Measurements from ENCODE around the gene DLX6. TPM values are rescaled to one million over a fixed set of nuclear protein-coding genes. Genes with fewer than 3 reads are reported as not detected.

The DLX6 gene
- total and polyA plus RNA-seq, 3 experiments from 2014 or later, result not detected

DNA sequence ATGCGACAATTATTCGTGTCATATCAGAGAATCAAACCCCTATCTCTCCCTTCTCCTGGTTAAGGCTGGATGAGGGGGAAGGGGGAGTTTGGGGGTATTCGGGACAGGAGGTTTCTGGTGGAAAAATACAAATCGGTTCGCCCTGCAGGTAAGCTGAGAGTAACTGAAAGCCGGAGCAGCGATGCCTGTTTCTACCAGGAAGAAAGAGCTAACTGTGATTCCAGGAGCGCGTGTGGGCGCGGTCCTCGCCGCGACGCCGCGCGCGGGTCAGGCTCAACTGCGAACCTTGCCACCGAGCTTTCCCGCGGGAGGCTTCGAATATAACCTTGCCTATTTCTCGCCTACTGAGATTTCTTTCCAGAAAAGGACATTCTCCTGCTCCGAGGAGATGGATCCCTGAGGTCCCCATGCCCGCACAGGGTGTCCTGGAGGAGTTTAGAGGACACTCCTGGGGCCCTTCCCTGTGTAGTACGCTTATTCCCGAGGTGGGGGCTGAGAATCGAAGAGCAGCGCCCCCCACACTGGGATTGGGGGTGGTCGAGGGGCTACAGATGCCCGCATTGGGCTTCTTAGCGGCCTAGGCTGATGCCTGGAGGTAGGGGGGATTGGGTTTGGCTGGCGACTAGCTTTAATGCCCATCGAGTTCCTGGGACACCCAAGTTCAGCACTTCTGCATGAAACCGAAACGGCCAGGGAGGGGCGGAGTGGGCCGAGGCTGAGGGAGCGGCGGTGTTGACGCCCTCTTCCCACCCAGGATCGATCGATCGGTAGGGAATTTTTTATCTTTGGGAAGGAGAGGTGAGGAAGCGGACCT, 13.0 kb upstream of the DLX6 start:
- ChIA-PET CTCF (no interaction called here), POLR2A (no interaction called here)
- Histone ChIP-seq H3K4me1 (ENCODE audit: insufficient read depth, low read length) (no peaks in the 10 kb centered on the region), H3K27ac (ENCODE audit: low read depth, low read length) (no peak overlapping the region), H3K36me3 (ENCODE audit: insufficient read depth, low read length) (no peaks in the 10 kb centered on the region), H3K4me3 (ENCODE audit: low read length) (no peak overlapping the region), H3K9me3 (ENCODE audit: low read length) (no peaks in the 10 kb centered on the region), H3K27me3 (ENCODE audit: insufficient read depth, low read length, poor library complexity, severe bottlenecking) (peaks cover 44% of the 10 kb centered on the region)
- Mint-ChIP-seq H3K27me3 (peaks cover 78 to 91% of the 10 kb centered on the region in 2 donors), H3K4me3 (peak overlapping the region in 1 of 7 donors; percentile 36), H3K36me3 (no peaks in the 10 kb centered on the region), H3K27ac (peak overlapping the region in 1 of 8 donors; percentile 85), H3K9me3 (peaks cover 0 to 14% (median 9%) of the 10 kb centered on the region in 5 donors), H3K4me1 (peaks cover 0 to 5% (median 0%) of the 10 kb centered on the region in 3 donors)
- DNase-seq, result no peak

GRCh38 chr7:96993094-96993865, 12.1 kb upstream of the DLX6 start:
- H3K4me1 Mint-ChIP-seq, result peaks cover 0 to 5% (median 0%) of the 10 kb centered on the region in 3 donors
- Histone ChIP-seq H3K4me3 (ENCODE audit: low read length) (no peak overlapping the region), H3K9me3 (ENCODE audit: low read length) (no peaks in the 10 kb centered on the region), H3K4me1 (ENCODE audit: insufficient read depth, low read length) (no peaks in the 10 kb centered on the region), H3K27me3 (ENCODE audit: insufficient read depth, low read length, poor library complexity, severe bottlenecking) (peaks cover 48% of the 10 kb centered on the region), H3K27ac (ENCODE audit: low read depth, low read length) (no peak overlapping the region), H3K36me3 (ENCODE audit: insufficient read depth, low read length) (no peaks in the 10 kb centered on the region)
- ChIA-PET POLR2A (no interaction called here), CTCF (interaction anchor here (1.3 kb wide), 1 partner anchor 12 kb away, joined by 3 read pairs; the partner anchor contains the start of gene DLX6)
- peaks cover 81 to 91% of the 10 kb centered on the region in 2 donors for H3K27me3 Mint-ChIP-seq
- H3K9me3 Mint-ChIP-seq, result peaks cover 0 to 14% (median 10%) of the 10 kb centered on the region in 5 donors
- no peaks in the 10 kb centered on the region for H3K36me3 Mint-ChIP-seq
- no peak for DNase-seq
- peak overlapping the region in 2 of 7 donors; percentile 34 to 40 for H3K4me3 Mint-ChIP-seq
- H3K27ac Mint-ChIP-seq, result peak overlapping the region in 1 of 8 donors; percentile 85

- no peak overlapping the region for H3K4me3 ChIP-seq (ENCODE audit: low read length)
- H3K4me1 Mint-ChIP-seq, result peaks cover 0 to 5% (median 0%) of the 10 kb centered on the region in 3 donors
- CTCF ChIA-PET, result interaction anchor here (1.3 kb wide), 1 partner anchor 11 kb away, joined by 3 read pairs; the partner anchor contains the start of gene DLX6
Observed at GRCh38 chr7:96993980-96994379, 11.4 kb upstream of the DLX6 start.

DNA sequence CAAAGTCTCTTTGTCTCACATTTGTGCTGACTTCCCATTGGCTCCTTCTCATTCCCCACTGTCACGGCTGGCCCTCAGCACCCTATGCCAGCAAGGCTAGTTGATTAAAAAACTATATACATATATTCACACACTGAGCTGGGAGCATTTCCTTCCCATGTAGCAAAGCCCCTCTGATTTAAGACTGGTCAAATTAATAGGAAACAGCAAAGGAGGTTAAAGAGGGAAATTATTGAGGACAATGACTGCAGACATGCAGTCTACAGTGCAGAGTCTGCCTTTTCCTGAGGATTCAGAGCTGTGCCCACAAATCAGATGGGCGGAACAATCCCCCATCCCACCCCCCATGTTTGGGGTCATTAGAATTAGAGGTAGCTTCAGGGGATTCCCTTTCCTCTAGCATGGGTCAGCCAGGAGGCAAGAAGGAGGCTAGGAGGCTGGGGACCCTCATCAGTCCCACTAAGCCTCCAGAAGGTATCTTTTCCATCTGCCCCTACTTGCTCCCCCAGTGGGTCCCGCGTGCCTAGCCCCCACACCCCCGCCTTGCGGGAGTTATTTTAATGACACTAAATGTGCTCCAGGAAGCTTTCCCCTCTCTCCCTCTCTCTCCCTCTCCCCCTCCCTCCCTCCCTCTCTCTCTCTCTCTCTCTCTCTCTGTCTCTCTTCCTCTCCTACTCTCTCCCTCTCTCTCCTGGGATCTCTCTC, 9.8 kb upstream of the DLX6 start:
- CTCF ChIA-PET, result no interaction called here
- POLR2A ChIA-PET, result no interaction called here
- no peak overlapping the region for H3K4me3 Mint-ChIP-seq

More at GRCh38 chr7:96993980-96994379, 11.4 kb upstream of the DLX6 start:
- Histone ChIP-seq H3K9me3 (ENCODE audit: low read length) (no peaks in the 10 kb centered on the region), H3K36me3 (ENCODE audit: insufficient read depth, low read length) (no peaks in the 10 kb centered on the region), H3K27ac (ENCODE audit: low read depth, low read length) (no peak overlapping the region), H3K4me1 (ENCODE audit: insufficient read depth, low read length) (no peaks in the 10 kb centered on the region), H3K27me3 (ENCODE audit: insufficient read depth, low read length, poor library complexity, severe bottlenecking) (peaks cover 53% of the 10 kb centered on the region)
- H3K36me3 Mint-ChIP-seq, result no peaks in the 10 kb centered on the region
- peaks cover 80 to 91% of the 10 kb centered on the region in 2 donors for H3K27me3 Mint-ChIP-seq
- POLR2A ChIA-PET, result no interaction called here
- peaks cover 0 to 16% (median 10%) of the 10 kb centered on the region in 5 donors for H3K9me3 Mint-ChIP-seq
- H3K4me3 Mint-ChIP-seq, result no peak overlapping the region
- DNase-seq, result no peak
- peak overlapping the region in 1 of 8 donors; percentile 10 for H3K27ac Mint-ChIP-seq

DNA sequence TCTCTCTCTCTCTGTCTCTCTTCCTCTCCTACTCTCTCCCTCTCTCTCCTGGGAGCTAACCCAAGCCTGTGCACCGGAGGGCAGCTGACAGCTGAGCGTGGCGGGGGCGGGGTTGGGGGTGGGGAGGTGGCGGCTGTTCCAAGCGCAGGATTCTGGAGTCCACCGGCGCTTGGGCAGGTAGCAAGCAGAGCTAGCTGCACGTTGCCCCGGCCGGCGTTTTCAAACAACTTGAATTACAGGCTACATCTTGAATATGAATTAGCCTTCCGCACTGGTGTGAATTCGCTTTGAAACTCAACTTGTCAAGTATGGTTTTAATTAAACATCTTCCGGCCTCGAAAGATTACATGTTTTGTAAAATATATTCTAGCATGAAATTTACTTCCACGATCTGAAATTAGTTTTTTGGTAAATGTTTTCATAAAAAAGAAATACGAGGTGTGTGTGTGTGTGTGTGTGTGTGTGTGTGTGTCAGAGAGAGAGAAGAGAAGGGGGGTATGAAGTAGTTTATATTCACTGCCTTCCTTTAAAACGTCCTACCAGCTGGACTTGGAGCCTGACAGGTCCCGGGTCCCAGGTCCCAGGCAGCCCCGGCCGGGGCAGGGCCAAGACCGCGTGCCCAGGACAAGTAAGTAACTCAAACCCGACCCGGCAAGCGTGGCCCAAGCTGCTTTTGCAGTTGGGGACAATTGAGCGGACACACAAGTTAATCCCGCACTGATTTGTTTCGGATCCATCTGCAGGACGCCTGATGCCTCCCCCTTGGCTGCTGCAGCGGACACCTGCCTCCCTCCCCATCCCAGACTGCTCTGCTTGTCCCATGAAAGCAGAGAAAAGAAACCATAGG, 9.0 kb upstream of the DLX6 start:
- Histone ChIP-seq H3K27me3 (ENCODE audit: insufficient read depth, low read length, poor library complexity, severe bottlenecking) (peaks cover 66% of the 10 kb centered on the region), H3K4me1 (ENCODE audit: insufficient read depth, low read length) (no peaks in the 10 kb centered on the region), H3K27ac (ENCODE audit: low read depth, low read length) (no peak overlapping the region), H3K36me3 (ENCODE audit: insufficient read depth, low read length) (no peaks in the 10 kb centered on the region), H3K4me3 (ENCODE audit: low read length) (no peak overlapping the region), H3K9me3 (ENCODE audit: low read length) (no peaks in the 10 kb centered on the region)
- Mint-ChIP-seq H3K4me3 (no peak overlapping the region), H3K4me1 (peaks cover 0 to 5% (median 0%) of the 10 kb centered on the region in 3 donors), H3K27me3 (peaks cover 93% of the 10 kb centered on the region in 2 donors), H3K27ac (no peak overlapping the region), H3K9me3 (peaks cover 0 to 22% (median 12%) of the 10 kb centered on the region in 5 donors), H3K36me3 (no peaks in the 10 kb centered on the region)
- ChIA-PET POLR2A (no interaction called here), CTCF (no interaction called here)
- DNase-seq, result no peak

More for the DNA sequence above, 9.8 kb upstream of the DLX6 start:
- Histone ChIP-seq H3K9me3 (ENCODE audit: low read length) (no peaks in the 10 kb centered on the region), H3K4me1 (ENCODE audit: insufficient read depth, low read length) (no peaks in the 10 kb centered on the region), H3K4me3 (ENCODE audit: low read length) (no peak overlapping the region), H3K27me3 (ENCODE audit: insufficient read depth, low read length, poor library complexity, severe bottlenecking) (peaks cover 65% of the 10 kb centered on the region), H3K27ac (ENCODE audit: low read depth, low read length) (no peak overlapping the region), H3K36me3 (ENCODE audit: insufficient read depth, low read length) (no peaks in the 10 kb centered on the region)
- Mint-ChIP-seq H3K27ac (peak overlapping the region in 1 of 8 donors; percentile 43), H3K27me3 (peaks cover 89 to 93% of the 10 kb centered on the region in 2 donors), H3K36me3 (no peaks in the 10 kb centered on the region), H3K4me1 (peaks cover 0 to 5% (median 0%) of the 10 kb centered on the region in 3 donors), H3K9me3 (peaks cover 0 to 17% (median 11%) of the 10 kb centered on the region in 5 donors)
- no peak for DNase-seq

DNA sequence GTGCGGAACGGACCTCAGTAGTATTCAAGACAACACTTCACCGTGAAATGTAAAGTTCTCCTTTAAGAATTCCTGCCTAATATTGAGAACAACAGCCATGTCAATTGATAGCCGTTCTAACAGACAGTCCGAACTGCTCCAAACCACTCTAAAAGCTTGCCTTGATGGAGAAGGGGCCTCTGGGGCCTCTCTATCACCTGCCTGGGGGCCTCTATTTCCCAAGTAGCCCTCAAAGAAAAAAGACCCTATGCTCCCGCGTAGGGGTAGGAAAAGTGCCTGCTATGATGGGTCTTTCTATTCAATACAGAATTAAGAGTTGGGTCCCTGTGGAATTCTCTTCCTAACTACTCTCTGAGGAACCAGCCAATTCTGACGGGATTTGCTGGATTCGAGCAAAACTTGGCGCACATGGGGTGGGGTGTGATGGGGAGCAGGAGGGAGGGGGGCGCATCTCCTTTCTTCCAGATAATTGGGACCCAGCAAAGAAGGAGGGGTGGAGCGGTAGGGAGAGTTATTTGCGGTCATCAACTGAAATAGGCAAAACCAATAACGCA, 8.3 kb upstream of the DLX6 start:
- no peaks in the 10 kb centered on the region for H3K36me3 Mint-ChIP-seq
- no peaks in the 10 kb centered on the region for H3K36me3 ChIP-seq (ENCODE audit: insufficient read depth, low read length)
- peaks cover 0 to 1% (median 0%) of the 10 kb centered on the region in 3 donors for H3K4me1 Mint-ChIP-seq
- H3K4me3 Mint-ChIP-seq, result no peak overlapping the region
- H3K27me3 Mint-ChIP-seq, result peaks cover 92 to 93% of the 10 kb centered on the region in 2 donors
- DNase-seq, result no peak
- CTCF ChIA-PET, result no interaction called here
- peaks cover 67% of the 10 kb centered on the region for H3K27me3 ChIP-seq (ENCODE audit: insufficient read depth, low read length, poor library complexity, severe bottlenecking)
- POLR2A ChIA-PET, result no interaction called here
- peaks cover 0 to 27% (median 11%) of the 10 kb centered on the region in 5 donors for H3K9me3 Mint-ChIP-seq
- H3K4me1 ChIP-seq (ENCODE audit: insufficient read depth, low read length), result no peaks in the 10 kb centered on the region
- H3K27ac Mint-ChIP-seq, result no peak overlapping the region
- H3K27ac ChIP-seq (ENCODE audit: low read depth, low read length), result no peak overlapping the region
- no peaks in the 10 kb centered on the region for H3K9me3 ChIP-seq (ENCODE audit: low read length)
- H3K4me3 ChIP-seq (ENCODE audit: low read length), result no peak overlapping the region

DNA sequence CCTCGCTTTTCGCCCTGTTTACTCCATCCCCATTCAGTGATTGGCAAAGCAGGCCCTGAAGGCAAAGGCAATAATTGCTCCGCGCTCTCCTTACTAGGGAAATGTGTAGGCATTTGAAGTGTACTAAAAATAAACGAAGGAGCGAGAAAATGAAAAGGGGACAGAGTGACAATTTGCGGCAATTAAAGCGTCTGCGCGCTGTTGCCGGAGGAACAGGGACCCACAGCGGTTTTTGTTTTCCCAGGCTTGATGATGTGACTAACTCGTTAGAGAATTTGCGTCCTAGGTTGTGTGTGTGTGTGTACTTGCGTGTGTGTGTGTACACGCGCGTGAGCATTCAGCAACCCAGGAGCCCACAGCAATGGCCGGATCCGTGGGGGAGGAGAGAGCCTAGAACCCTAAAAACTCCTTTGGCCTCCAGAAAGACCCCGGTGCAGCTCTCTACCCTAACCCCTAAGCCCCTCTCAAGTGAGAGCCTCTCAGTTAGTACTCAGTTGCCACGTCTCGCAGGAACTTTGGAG, 7.8 kb upstream of the DLX6 start:
- H3K27ac Mint-ChIP-seq, result no peak overlapping the region
- H3K4me3 ChIP-seq (ENCODE audit: low read length), result no peak overlapping the region
- H3K27me3 Mint-ChIP-seq, result peaks cover 92 to 93% of the 10 kb centered on the region in 2 donors
- no peaks in the 10 kb centered on the region for H3K4me1 ChIP-seq (ENCODE audit: insufficient read depth, low read length)
- no peaks in the 10 kb centered on the region for H3K36me3 Mint-ChIP-seq
- H3K4me3 Mint-ChIP-seq, result no peak overlapping the region
- no peak for DNase-seq
- ChIA-PET POLR2A (no interaction called here), CTCF (no interaction called here)
- no peaks in the 10 kb centered on the region for H3K9me3 ChIP-seq (ENCODE audit: low read length)
- peaks cover 67% of the 10 kb centered on the region for H3K27me3 ChIP-seq (ENCODE audit: insufficient read depth, low read length, poor library complexity, severe bottlenecking)
- H3K27ac ChIP-seq (ENCODE audit: low read depth, low read length), result no peak overlapping the region
- no peaks in the 10 kb centered on the region for H3K36me3 ChIP-seq (ENCODE audit: insufficient read depth, low read length)
- H3K9me3 Mint-ChIP-seq, result peaks cover 0 to 26% (median 11%) of the 10 kb centered on the region in 5 donors
- no peaks in the 10 kb centered on the region for H3K4me1 Mint-ChIP-seq
